GM18519 (cell line): Measurements from ENCODE around the gene HOXB4.

Source experiments
- ATAC-seq: cut with Tn5 transposase; IDR thresholded peaks from one replicate; pipeline ENCODE4 v1.9.1; 2021; ENCODE audit warnings: mild to moderate bottlenecking, moderate library complexity; ENCODE audit not compliant: unreplicated experiment, low FRiP score

The HOXB4 gene

GRCh38 chr17:48601539-48602425 lies 23.6 kb upstream of the HOXB4 start:
- ATAC-seq: no peak

GRCh38 chr17:48601207-48601538 lies 23.0 kb upstream of the HOXB4 start:
- no peak for ATAC-seq

- no peak for ATAC-seq
Measured at GRCh38 chr17:48600244-48601098, 22.3 kb upstream of the HOXB4 start.

GRCh38 chr17:48599354-48599753 lies 21.2 kb upstream of the HOXB4 start:
- ATAC-seq: no peak

GRCh38 chr17:48598736-48599135 lies 20.6 kb upstream of the HOXB4 start:
- no peak for ATAC-seq

- ATAC-seq: no peak
Measured at GRCh38 chr17:48597778-48598631, 19.9 kb upstream of the HOXB4 start.

GRCh38 chr17:48597528-48597777 lies 19.3 kb upstream of the HOXB4 start:
- no peak for ATAC-seq

- no peak for ATAC-seq
Measured at GRCh38 chr17:48596735-48597527, 18.8 kb upstream of the HOXB4 start.

GRCh38 chr17:48596000-48596734 lies 18.0 kb upstream of the HOXB4 start:
- ATAC-seq: no peak

GRCh38 chr17:48595278-48595999 lies 17.3 kb upstream of the HOXB4 start:
- ATAC-seq: no peak

GRCh38 chr17:48594538-48595277 lies 16.6 kb upstream of the HOXB4 start:
- ATAC-seq: no peak

GRCh38 chr17:48593840-48594537 lies 15.8 kb upstream of the HOXB4 start:
- no peak for ATAC-seq

- no peak for ATAC-seq
Measured at GRCh38 chr17:48593126-48593829, 15.1 kb upstream of the HOXB4 start, which contains the start of gene HOXB5. TSS of gene HOXB5 (minus strand) at chr17:48593779. CDS start at chr17:48593682, 97 bp downstream.

- no peak for ATAC-seq
Measured at GRCh38 chr17:48592577-48592976, 14.4 kb upstream of the HOXB4 start.

GRCh38 chr17:48592057-48592514 lies 13.9 kb upstream of the HOXB4 start:
- ATAC-seq: no peak

GRCh38 chr17:48591255-48592056 lies 13.3 kb upstream of the HOXB4 start:
- no peak for ATAC-seq
